Measurements from ENCODE around the gene DBH.

GRCh38 chr9:133635533-133636531 is at the start of gene DBH:
- TF ChIP-seq, protein P1, sequence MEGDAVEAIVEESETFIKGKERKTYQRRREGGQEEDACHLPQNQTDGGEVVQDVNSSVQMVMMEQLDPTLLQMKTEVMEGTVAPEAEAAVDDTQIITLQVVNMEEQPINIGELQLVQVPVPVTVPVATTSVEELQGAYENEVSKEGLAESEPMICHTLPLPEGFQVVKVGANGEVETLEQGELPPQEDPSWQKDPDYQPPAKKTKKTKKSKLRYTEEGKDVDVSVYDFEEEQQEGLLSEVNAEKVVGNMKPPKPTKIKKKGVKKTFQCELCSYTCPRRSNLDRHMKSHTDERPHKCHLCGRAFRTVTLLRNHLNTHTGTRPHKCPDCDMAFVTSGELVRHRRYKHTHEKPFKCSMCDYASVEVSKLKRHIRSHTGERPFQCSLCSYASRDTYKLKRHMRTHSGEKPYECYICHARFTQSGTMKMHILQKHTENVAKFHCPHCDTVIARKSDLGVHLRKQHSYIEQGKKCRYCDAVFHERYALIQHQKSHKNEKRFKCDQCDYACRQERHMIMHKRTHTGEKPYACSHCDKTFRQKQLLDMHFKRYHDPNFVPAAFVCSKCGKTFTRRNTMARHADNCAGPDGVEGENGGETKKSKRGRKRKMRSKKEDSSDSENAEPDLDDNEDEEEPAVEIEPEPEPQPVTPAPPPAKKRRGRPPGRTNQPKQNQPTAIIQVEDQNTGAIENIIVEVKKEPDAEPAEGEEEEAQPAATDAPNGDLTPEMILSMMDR (conservative IDR thresholded peaks at IDR 0.05; ENCODE audit: low read length) = no peak
- TF ChIP-seq EZH2phosphoT487 (IDR thresholded peaks at IDR 0.05; ENCODE audit: borderline replicate concordance, low read depth, low read length) = no peak
